ENCODE measurements around the gene STT3A. TPM values are rescaled to one million over a fixed set of nuclear protein-coding genes. Genes with fewer than 3 reads are reported as not detected.

Gene STT3A
- total and polyA plus RNA-seq, 2 experiments from 2014 or later = 91.7 to 156 TPM

DNA sequence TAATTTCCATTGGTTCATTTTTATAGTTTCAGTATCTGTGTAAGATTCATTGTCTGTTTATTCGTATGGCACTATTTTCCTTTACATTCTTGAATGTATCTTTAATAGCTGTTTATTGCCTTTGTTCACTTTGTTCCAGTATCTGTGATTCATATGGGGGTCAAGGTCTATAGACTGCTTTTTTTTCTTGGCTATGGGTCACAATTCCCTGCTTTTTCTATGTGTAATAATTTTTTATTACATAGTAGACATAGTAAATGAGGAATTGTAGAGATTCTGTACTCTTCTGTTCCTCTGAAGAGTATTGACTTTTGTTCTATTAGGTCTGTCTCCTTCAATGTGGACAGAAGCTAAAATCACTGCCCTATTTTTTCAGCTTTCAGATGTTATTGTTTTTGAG, 77.5 kb downstream of the STT3A start:
- TF ChIP-seq EZH2phosphoT487 (IDR thresholded peaks at IDR 0.05; ENCODE audit: unreplicated experiment) (no peak), POLR2AphosphoS5 (IDR thresholded peaks at IDR 0.05; ENCODE audit: low read depth) (no peak), JUNB (IDR thresholded peaks at IDR 0.05; ENCODE audit: unreplicated experiment) (no peak), CTCF (conservative IDR thresholded peaks at IDR 0.05; ENCODE audit: low read depth in 2 of 2) (no peak), ZNF331 (CRISPR knock-in tag; IDR thresholded peaks at IDR 0.05; ENCODE audit: low read depth) (no peak), ZNF114 (CRISPR knock-in tag; IDR thresholded peaks at IDR 0.05) (no peak), STAT1 (IDR thresholded peaks at IDR 0.05; ENCODE audit: unreplicated experiment) (no peak), ZNF462 (CRISPR knock-in tag; IDR thresholded peaks at IDR 0.05) (no peak), EZH2 (IDR thresholded peaks at IDR 0.05; ENCODE audit: low read depth, unreplicated experiment) (no peak), CREB1 (CRISPR knock-in tag; IDR thresholded peaks at IDR 0.05; ENCODE audit: low read depth) (no peak), REST (IDR thresholded peaks at IDR 0.05; ENCODE audit: unreplicated experiment) (no peak), NANOG (IDR thresholded peaks at IDR 0.05; ENCODE audit: borderline replicate concordance) (no peak)
- TF ChIP-seq, protein P1, sequence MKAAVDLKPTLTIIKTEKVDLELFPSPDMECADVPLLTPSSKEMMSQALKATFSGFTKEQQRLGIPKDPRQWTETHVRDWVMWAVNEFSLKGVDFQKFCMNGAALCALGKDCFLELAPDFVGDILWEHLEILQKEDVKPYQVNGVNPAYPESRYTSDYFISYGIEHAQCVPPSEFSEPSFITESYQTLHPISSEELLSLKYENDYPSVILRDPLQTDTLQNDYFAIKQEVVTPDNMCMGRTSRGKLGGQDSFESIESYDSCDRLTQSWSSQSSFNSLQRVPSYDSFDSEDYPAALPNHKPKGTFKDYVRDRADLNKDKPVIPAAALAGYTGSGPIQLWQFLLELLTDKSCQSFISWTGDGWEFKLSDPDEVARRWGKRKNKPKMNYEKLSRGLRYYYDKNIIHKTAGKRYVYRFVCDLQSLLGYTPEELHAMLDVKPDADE (IDR thresholded peaks at IDR 0.05) = no peak
- Histone ChIP-seq H3F3A (replicated peaks; ENCODE audit: low read depth) (no peaks in the 10 kb centered on the region), H4K20me1 (replicated peaks; ENCODE audit: insufficient read depth) (peaks cover 1% of the 10 kb centered on the region), H3K36me3 (ENCODE audit: insufficient read depth) (peaks cover 8% of the 10 kb centered on the region; the same call in 1 of the 2 replicates), H3K27ac (ENCODE audit: low read depth) (no peak overlapping the region), H3K4me3 (no peak overlapping the region), H3K9me2 (ENCODE audit: insufficient read depth) (no peaks in the 10 kb centered on the region), H3K4me1 (ENCODE audit: insufficient read depth) (no peaks in the 10 kb centered on the region), H3K4me2 (no peak overlapping the region), H3K79me2 (replicated peaks; ENCODE audit: insufficient read depth) (peaks cover 29% of the 10 kb centered on the region), H2AFZ (no peak overlapping the region), H3K27me3 (ENCODE audit: insufficient read depth) (no peaks in the 10 kb centered on the region)
- H3K9me3 Mint-ChIP-seq = peaks cover 2% of the 10 kb centered on the region; the same call in 2 of the 3 replicates
- no peak for DNase-seq (ENCODE audit: low spot score)
- H3K4me1 Mint-ChIP-seq = no peaks in the 10 kb centered on the region
- no peak overlapping the region for H3K27ac Mint-ChIP-seq
- no peak overlapping the region for H3K4me3 Mint-ChIP-seq
- no peaks in the 10 kb centered on the region for H3K27me3 Mint-ChIP-seq (ENCODE audit: insufficient read depth, low read depth, poor library complexity)
- ATAC-seq = no peak
- peaks cover 31% of the 10 kb centered on the region for H3K36me3 Mint-ChIP-seq (ENCODE audit: low read depth)

Measured in GM23338 (cell line).